Measurements from ENCODE around the gene NEGR1. TPM values are rescaled to one million over a fixed set of nuclear protein-coding genes. Genes with fewer than 3 reads are reported as not detected.

NEGR1 gene
- total RNA-seq, 2 donors from 2014 or later: not detected

GRCh38 chr1:71964188-71964587 lies 318.2 kb downstream of the NEGR1 start:
- Mint-ChIP-seq H3K9me3 (peaks cover under 1 to 3% of the 10 kb centered on the region in 2 donors), H3K27ac (no peak overlapping the region), H3K36me3 (no peaks in the 10 kb centered on the region)
- DNase-seq (ENCODE audit: low spot score in 2 of 2) (no peak), ATAC-seq (no peak)

GRCh38 chr1:71956613-71957285 lies 325.6 kb downstream of the NEGR1 start:
- no peaks in the 10 kb centered on the region for H3K36me3 Mint-ChIP-seq
- H3K9me3 Mint-ChIP-seq: peaks cover 9 to 13% of the 10 kb centered on the region in 2 donors
- ATAC-seq (no peak), DNase-seq (ENCODE audit: low spot score in 2 of 2) (no peak)
- H3K27ac Mint-ChIP-seq: no peak overlapping the region

- Mint-ChIP-seq H3K27ac (no peak overlapping the region), H3K9me3 (peaks cover 0 to 4% of the 10 kb centered on the region in 2 donors), H3K36me3 (no peaks in the 10 kb centered on the region)
- DNase-seq (ENCODE audit: low spot score in 2 of 2): no peak
- no peak for ATAC-seq
These were observed 331.8 kb downstream of the NEGR1 start for GRCh38 chr1:71950579-71950978.

GRCh38 chr1:71949681-71950080 lies 332.7 kb downstream of the NEGR1 start:
- peaks cover 0 to 4% of the 10 kb centered on the region in 2 donors for H3K9me3 Mint-ChIP-seq

GRCh38 chr1:71948561-71948960 lies 333.8 kb downstream of the NEGR1 start:
- Mint-ChIP-seq H3K9me3 (no peaks in the 10 kb centered on the region), H3K27ac (no peak overlapping the region), H3K36me3 (no peaks in the 10 kb centered on the region)
- no peak for ATAC-seq
- DNase-seq (ENCODE audit: low spot score in 2 of 2): no peak

More at GRCh38 chr1:71949681-71950080, 332.7 kb downstream of the NEGR1 start:
- ATAC-seq: no peak
- no peak overlapping the region for H3K27ac Mint-ChIP-seq
- DNase-seq (ENCODE audit: low spot score in 2 of 2): no peak
- H3K36me3 Mint-ChIP-seq: no peaks in the 10 kb centered on the region

- Mint-ChIP-seq H3K36me3 (no peaks in the 10 kb centered on the region), H3K9me3 (no peaks in the 10 kb centered on the region), H3K27ac (no peak overlapping the region)
- DNase-seq (ENCODE audit: low spot score in 2 of 2): no peak
- ATAC-seq: no peak
These were observed 338.3 kb downstream of the NEGR1 start for GRCh38 chr1:71944006-71944405.

GRCh38 chr1:71940261-71940660 lies 342.1 kb downstream of the NEGR1 start:
- Mint-ChIP-seq H3K36me3 (no peaks in the 10 kb centered on the region), H3K27ac (no peak overlapping the region), H3K9me3 (peaks cover 0 to 5% of the 10 kb centered on the region in 2 donors)
- ATAC-seq (no peak), DNase-seq (ENCODE audit: low spot score in 2 of 2) (no peak)

GRCh38 chr1:71930511-71930910 lies 351.8 kb downstream of the NEGR1 start:
- DNase-seq (ENCODE audit: low spot score in 2 of 2) (no peak), ATAC-seq (no peak)
- Mint-ChIP-seq H3K27ac (no peak overlapping the region), H3K9me3 (no peaks in the 10 kb centered on the region), H3K36me3 (no peaks in the 10 kb centered on the region)

GRCh38 chr1:71921935-71922559 lies 360.3 kb downstream of the NEGR1 start:
- ATAC-seq (no peak), DNase-seq (ENCODE audit: low spot score in 2 of 2) (no peak)
- no peak overlapping the region for H3K27ac Mint-ChIP-seq
- no peaks in the 10 kb centered on the region for H3K36me3 Mint-ChIP-seq
- H3K9me3 Mint-ChIP-seq: peaks cover 1 to 15% of the 10 kb centered on the region in 2 donors

GRCh38 chr1:71921204-71921603 lies 361.1 kb downstream of the NEGR1 start:
- ATAC-seq (no peak), DNase-seq (ENCODE audit: low spot score in 2 of 2) (no peak)
- no peaks in the 10 kb centered on the region for H3K36me3 Mint-ChIP-seq
- no peak overlapping the region for H3K27ac Mint-ChIP-seq
- H3K9me3 Mint-ChIP-seq: peaks cover 4 to 18% of the 10 kb centered on the region in 2 donors

GRCh38 chr1:71920556-71920955 lies 361.8 kb downstream of the NEGR1 start:
- Mint-ChIP-seq H3K27ac (no peak overlapping the region), H3K9me3 (peaks cover 4 to 21% of the 10 kb centered on the region in 2 donors), H3K36me3 (no peaks in the 10 kb centered on the region)
- ATAC-seq: no peak
- DNase-seq (ENCODE audit: low spot score in 2 of 2): no peak

- Mint-ChIP-seq H3K27ac (no peak overlapping the region), H3K36me3 (no peaks in the 10 kb centered on the region), H3K9me3 (peaks cover 4 to 21% of the 10 kb centered on the region in 2 donors)
- ATAC-seq: no peak
- DNase-seq (ENCODE audit: low spot score in 2 of 2): no peak
These were observed 362.4 kb downstream of the NEGR1 start for GRCh38 chr1:71919811-71920509.

GRCh38 chr1:71918630-71919029 lies 363.7 kb downstream of the NEGR1 start:
- no peak for ATAC-seq
- no peaks in the 10 kb centered on the region for H3K36me3 Mint-ChIP-seq
- peaks cover 4 to 21% of the 10 kb centered on the region in 2 donors for H3K9me3 Mint-ChIP-seq
- no peak overlapping the region for H3K27ac Mint-ChIP-seq
- DNase-seq (ENCODE audit: low spot score in 2 of 2): no peak

- Mint-ChIP-seq H3K36me3 (no peaks in the 10 kb centered on the region), H3K9me3 (peaks cover 4 to 21% of the 10 kb centered on the region in 2 donors), H3K27ac (no peak overlapping the region)
- ATAC-seq: no peak
- no peak for DNase-seq (ENCODE audit: low spot score in 2 of 2)
These were observed 365.4 kb downstream of the NEGR1 start for GRCh38 chr1:71916894-71917293.

- ATAC-seq (no peak), DNase-seq (ENCODE audit: low spot score in 2 of 2) (no peak)
- Mint-ChIP-seq H3K36me3 (no peaks in the 10 kb centered on the region), H3K9me3 (peaks cover 4 to 11% of the 10 kb centered on the region in 2 donors), H3K27ac (no peak overlapping the region)
These were observed 367.7 kb downstream of the NEGR1 start for GRCh38 chr1:71914626-71915025.

- ATAC-seq (no peak), DNase-seq (ENCODE audit: low spot score in 2 of 2) (no peak)
- Mint-ChIP-seq H3K36me3 (no peaks in the 10 kb centered on the region), H3K27ac (no peak overlapping the region), H3K9me3 (peaks cover 0 to 3% of the 10 kb centered on the region in 2 donors)
These were observed 373.4 kb downstream of the NEGR1 start for GRCh38 chr1:71908871-71909390.

- Mint-ChIP-seq H3K36me3 (no peaks in the 10 kb centered on the region), H3K9me3 (peaks cover 0 to 3% of the 10 kb centered on the region in 2 donors)
- no peak for ATAC-seq
These were observed 374.0 kb downstream of the NEGR1 start for GRCh38 chr1:71908303-71908702.

More at GRCh38 chr1:71908303-71908702, 374.0 kb downstream of the NEGR1 start:
- no peak overlapping the region for H3K27ac Mint-ChIP-seq
- DNase-seq (ENCODE audit: low spot score in 2 of 2): no peak
